Measurements from ENCODE around the gene TAOK1. TPM values are rescaled to one million over a fixed set of nuclear protein-coding genes. Genes with fewer than 3 reads are reported as not detected.

The TAOK1 gene
- total RNA-seq, 1 donor from 2014 or later = 63.5 TPM

GRCh38 chr17:29565643-29566472, 175.7 kb downstream of the TAOK1 start:
- Mint-ChIP-seq H3K36me3 (peaks cover 7% of the 10 kb centered on the region), H3K9me3 (no peaks in the 10 kb centered on the region), H3K4me1 (ENCODE audit: unreplicated experiment) (peaks cover 9% of the 10 kb centered on the region), H3K4me3 (peak overlapping the region; percentile 84), H3K27ac (peak overlapping the region; percentile 59), H3K27me3 (peaks cover 35% of the 10 kb centered on the region)
- TF ChIP-seq, protein P1, sequence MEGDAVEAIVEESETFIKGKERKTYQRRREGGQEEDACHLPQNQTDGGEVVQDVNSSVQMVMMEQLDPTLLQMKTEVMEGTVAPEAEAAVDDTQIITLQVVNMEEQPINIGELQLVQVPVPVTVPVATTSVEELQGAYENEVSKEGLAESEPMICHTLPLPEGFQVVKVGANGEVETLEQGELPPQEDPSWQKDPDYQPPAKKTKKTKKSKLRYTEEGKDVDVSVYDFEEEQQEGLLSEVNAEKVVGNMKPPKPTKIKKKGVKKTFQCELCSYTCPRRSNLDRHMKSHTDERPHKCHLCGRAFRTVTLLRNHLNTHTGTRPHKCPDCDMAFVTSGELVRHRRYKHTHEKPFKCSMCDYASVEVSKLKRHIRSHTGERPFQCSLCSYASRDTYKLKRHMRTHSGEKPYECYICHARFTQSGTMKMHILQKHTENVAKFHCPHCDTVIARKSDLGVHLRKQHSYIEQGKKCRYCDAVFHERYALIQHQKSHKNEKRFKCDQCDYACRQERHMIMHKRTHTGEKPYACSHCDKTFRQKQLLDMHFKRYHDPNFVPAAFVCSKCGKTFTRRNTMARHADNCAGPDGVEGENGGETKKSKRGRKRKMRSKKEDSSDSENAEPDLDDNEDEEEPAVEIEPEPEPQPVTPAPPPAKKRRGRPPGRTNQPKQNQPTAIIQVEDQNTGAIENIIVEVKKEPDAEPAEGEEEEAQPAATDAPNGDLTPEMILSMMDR (conservative IDR thresholded peaks at IDR 0.05) = peak; percentile 48
- no peak for DNase-seq (ENCODE audit: extremely low spot score, unreplicated experiment)

DNA sequence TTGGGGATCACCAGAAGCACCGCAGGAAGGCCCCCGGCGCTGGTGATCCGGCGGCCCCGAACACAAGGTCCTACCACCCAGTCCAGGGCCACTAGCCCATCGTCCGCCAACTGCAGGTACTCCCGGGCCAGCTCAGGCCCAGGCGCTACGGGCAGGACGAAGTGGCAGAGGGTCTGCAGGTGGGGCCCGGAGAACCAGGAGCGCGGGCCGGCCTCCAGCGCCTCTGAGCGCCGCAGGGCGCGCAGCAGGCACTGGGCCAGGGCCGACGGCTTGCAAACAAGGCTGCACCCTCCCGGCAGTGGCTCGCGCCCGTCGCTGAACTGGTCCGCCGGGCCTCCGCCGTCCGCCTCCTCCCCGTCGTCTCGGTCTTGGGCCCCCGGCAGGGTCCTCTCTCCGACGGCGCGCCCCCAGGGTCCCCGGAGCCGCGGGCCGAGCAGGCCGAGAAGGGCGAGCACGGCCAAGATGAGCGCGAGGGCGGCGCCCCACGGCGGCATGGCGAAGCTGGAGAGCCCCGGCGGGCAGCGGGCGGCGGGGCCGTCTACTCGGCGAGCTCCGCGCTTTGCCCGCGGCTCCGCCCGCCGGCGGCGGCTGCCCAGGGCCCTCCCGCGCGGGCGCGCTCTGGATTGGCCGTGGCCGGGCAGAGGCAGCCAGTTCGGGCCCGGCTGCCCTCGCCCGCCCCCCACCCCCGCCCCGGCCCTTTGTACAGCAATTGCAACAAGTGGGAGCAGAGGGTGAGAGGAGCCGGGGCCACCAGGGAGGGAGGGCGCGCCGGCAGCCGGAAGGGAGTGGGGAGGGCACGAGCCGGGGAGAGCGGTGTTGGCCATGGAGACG, 176.5 kb downstream of the TAOK1 start, which contains the start of gene ABHD15:
Gene ABHD15 (minus strand): TSS at position 565 of the 831 bp plus-strand sequence. CDS start 71 bp downstream, at position 494.
- Mint-ChIP-seq H3K27me3 (peaks cover 35% of the 10 kb centered on the region), H3K9me3 (no peaks in the 10 kb centered on the region), H3K4me3 (peak within 1 kb of the TSS; percentile 98), H3K27ac (peak within 1 kb of the TSS; percentile 87), H3K4me1 (ENCODE audit: unreplicated experiment) (peaks cover 11% of the 10 kb centered on the region), H3K36me3 (peaks cover 9% of the 10 kb centered on the region)
- DNase-seq (ENCODE audit: extremely low spot score, unreplicated experiment) = peak; percentile 75
- TF ChIP-seq, protein P1 (conservative IDR thresholded peaks at IDR 0.05) = no peak

GRCh38 chr17:29567304-29567553, 177.1 kb downstream of the TAOK1 start:
- Mint-ChIP-seq H3K36me3 (peaks cover 9% of the 10 kb centered on the region), H3K4me1 (ENCODE audit: unreplicated experiment) (peaks cover 11% of the 10 kb centered on the region), H3K9me3 (no peaks in the 10 kb centered on the region), H3K27me3 (peaks cover 35% of the 10 kb centered on the region), H3K4me3 (peak overlapping the region; percentile 98), H3K27ac (no peak overlapping the region)
- no peak for DNase-seq (ENCODE audit: extremely low spot score, unreplicated experiment)
- TF ChIP-seq, protein P1 (conservative IDR thresholded peaks at IDR 0.05) = no peak

- Mint-ChIP-seq H3K9me3 (no peaks in the 10 kb centered on the region), H3K27me3 (peaks cover 31% of the 10 kb centered on the region), H3K4me1 (ENCODE audit: unreplicated experiment) (peaks cover 11% of the 10 kb centered on the region), H3K4me3 (peak overlapping the region; percentile 98), H3K36me3 (peaks cover 9% of the 10 kb centered on the region), H3K27ac (peak overlapping the region; percentile 87)
- DNase-seq (ENCODE audit: extremely low spot score, unreplicated experiment) = peak; percentile 75
- TF ChIP-seq, protein P1 (conservative IDR thresholded peaks at IDR 0.05) = peak; percentile 54
Measured at GRCh38 chr17:29567554-29568330, 177.6 kb downstream of the TAOK1 start.
